GM18861 (cell line): Measurements from ENCODE around the gene SLC25A6.
"Not testable (repeated sequence)": the region's sequence is repeated elsewhere in the genome, so short reads cannot be mapped to it uniquely, and the experiment has no call there.

Experiments
- ATAC-seq: cut with Tn5 transposase; IDR thresholded peaks from one replicate; pipeline ENCODE4 v1.9.1; 2021; ENCODE audit not compliant: unreplicated experiment

The SLC25A6 gene

DNA sequence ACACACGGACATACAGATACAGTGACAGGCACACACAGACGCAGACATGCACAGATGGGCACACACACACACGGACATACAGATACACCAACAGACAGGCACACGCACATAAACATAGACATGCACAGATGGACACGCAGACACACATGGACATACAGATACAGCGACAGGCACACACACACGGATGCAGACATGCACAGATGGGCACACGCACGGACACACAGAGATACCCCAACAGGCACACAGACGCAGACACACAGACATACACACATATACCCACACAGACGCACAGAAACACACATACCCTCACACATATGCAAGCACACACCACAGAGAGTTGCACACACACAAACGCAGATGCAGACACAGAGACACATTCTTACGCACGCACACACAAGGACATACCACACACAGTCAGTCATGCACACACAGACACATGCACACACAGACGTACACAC lies 24.4 kb upstream of the SLC25A6 start:
- no peak for ATAC-seq

DNA sequence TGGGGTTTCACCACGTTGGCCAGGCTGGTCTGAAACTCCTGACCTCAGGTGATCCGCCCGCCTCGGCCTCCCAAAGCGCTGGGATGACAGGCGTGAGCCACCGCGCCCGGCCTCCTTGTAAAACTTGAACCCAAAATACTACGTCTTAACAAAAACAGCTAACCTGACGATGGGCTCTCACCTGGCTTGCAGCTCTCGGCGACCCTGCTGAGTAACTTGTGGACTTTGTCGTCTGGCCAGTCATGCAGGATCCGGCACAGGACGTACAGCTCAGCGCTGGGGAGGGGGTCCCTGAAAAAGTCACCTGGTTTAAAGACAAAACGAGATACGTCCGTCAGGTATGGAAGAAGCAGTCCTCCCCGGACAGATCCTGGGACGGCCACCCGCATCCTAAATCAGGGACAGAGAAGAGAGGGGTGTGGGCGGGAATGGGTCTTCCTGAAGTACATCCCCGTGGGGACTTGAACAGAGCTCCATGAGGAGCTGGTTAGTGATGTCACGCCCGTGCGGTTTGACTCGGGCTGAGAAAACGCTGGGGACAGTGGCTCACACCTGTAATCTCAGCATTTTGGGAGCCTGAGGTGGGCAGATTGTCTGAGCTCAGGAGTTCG lies 20.7 kb upstream of the SLC25A6 start:
- ATAC-seq = no peak

DNA sequence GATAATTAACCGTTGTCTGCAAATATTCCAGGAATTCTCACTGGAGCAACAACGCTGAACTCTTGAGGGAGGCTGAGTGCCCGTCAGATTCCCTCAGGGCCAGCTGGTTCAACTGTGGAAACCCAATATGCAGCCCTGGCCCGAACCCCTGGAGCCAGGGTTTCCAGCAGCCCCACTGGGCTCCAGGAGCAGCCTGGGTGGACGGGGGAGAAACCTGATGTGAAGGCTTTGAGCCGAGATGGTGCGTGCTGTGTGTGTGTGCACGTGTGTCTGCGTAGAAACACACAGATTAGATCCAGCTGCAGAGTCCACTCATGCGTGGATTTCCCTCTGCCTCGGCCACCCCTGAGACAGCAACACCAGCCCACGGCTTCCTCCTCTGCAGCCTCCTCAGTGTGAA lies 19.4 kb upstream of the SLC25A6 start:
- ATAC-seq = no peak

DNA sequence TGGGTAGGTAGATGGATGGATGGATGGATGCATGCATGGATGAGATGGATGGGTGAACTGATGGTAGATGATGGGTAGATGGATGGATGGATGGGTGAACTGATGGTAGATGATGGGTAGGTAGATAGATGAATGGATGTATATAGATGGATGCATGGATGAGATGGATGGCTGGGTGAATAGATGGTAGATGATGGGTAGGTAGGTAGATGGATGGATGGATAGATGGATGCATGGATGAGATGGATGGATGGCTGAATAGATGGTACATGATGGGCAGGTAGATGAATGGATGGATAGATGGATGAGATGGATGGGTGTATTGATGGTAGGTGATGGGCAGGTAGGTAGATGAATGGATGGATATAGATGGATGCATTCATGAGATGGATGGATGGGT lies 15.1 kb upstream of the SLC25A6 start:
- ATAC-seq = no peak

DNA sequence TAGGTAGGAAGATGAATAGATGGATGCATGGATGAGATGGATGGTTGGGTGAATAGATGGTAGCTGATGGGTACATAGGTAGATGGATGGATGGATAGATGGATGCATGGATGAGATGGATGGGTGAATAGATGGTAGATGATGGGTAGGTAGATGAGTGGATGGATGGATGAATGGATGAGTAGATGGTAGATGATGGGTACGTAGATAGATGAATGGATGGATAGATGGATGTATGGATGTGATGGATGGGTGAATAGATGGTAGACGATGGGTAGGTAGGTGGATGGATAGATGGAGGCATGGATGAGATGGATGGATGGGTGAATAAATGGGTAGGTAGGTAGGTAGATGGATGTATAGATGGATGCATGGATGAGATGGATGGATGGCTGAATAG lies 13.9 kb upstream of the SLC25A6 start:
- ATAC-seq = not testable (repeated sequence)

DNA sequence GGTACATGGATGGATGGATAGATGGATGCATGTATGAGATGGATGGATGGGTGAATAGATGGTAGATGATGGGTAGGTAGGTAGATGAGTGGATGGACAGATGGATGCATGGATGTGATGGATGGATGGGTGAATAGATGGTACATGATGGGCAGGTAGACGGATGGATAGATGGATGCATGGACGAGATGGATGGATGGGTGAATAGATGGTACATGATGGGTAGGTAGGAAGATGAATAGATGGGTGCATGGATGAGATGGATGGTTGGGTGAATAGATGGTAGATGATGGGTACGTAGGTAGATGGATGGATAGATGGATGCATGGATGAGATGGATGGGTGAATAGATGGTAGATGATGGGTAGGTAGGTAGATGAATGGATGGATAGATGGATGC lies 12.0 kb upstream of the SLC25A6 start:
- not testable (repeated sequence) for ATAC-seq

DNA sequence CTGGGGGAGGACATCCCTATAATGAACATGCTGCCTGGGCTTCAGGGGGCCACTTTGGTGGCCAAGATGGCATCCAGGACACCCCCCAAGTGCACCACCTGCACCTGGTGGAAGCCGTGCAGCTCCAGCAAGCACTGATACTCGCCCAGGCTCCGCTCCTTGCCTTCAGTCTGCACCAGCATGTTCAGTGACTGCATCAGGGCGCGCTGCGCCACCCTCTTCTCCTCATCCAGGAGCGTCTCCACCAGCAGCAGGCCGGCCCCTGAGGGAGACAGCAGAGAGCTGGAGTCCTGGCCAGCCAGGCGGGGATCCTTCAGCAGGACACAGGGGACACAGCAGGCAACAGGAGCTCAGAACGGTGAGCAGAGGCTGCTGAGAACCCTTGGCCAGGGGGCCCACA lies 11.3 kb upstream of the SLC25A6 start:
- no peak for ATAC-seq

DNA sequence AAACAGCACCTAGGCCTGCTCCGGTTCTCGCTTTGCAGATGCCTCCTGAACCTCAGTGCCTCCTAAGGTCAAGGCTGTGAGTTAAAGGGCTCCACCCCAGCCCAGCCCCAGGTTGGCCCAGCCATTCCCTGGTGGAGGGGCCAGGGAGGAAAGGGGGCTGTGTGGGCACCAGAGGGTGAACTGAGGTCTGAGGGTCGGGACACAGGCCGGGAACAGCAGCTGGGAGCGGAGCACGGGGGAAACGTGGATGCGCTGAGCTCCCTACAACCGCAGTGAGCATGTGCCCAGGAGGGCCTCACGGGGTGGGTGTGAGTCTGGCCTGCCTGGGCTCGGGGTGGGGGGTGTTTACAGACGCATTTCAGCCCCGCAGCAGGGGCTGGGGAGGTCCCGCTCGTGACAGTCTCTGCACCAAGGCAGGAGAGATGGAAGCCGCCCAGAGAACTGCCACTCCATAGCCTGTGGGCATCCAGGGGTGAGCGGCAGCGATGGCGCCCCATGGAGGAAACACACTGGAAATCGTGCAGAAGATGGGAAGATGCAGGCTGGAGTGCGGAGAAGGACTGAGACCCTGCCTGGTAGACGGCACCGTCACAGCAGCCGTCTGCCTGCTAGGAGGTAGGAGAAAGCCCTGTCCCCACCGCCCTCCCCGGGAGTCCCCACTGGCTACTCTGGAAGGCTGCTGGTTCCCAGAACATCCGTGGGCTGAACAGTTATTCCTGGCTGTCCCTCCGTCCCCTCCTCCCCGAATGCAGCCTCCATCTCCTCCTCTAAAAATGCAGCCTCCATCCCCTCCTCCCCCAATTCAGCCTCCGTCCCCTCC lies 9.9 kb upstream of the SLC25A6 start:
- no peak for ATAC-seq

DNA sequence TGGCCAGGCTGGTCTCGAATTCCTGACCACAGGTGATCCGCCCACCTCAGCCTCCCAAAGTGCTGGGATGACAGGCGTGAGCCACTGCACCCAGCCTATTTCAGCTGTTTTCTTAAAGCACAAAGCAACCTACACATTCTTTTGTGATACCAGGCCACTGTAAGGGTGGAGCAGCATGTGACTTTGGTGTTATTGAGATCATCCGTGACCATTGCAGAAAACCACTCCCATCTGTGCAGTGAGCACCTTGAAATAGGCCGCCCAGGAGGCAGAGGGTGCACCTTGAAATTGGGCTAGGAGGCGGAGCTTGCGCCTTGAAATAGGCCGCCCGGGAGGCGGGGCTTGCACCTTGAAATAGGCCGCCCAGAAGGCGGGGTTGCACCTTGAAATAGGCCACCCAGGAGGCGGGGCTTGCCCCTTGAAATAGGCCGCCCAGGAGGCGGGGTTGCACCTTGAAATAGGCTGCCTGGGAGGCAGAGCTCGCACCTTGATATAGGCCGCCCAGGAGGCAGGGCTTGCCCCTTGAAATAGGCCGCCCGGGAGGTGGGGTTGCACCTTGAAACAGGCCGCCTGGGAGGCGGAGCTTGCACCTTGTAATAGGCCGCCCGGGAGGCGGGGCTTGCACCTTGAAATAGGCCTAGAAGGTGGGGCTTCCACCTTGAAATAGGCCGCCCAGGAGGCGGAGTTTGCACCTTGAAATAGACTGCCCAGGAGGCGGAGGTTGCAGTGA lies 9.0 kb upstream of the SLC25A6 start:
- ATAC-seq = no peak

DNA sequence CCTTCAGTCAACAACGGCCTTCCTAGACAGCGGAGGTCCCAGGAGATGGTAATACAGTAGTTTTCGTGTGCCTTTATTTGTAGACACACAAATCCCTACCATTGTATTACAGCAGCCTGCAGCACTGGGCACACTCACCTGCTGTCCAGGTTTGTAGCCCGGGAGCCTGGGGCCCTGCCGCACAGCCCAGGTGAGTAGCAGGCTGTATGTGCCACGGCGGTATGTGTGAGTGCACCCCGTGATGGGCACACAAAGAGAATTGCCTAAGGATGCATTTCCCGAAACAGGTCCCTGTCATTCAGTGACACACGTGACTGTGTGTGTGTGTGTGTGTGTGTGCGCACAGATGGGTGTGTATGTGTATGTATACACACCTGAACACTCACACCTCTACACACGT lies 8.1 kb upstream of the SLC25A6 start:
- no peak for ATAC-seq

DNA sequence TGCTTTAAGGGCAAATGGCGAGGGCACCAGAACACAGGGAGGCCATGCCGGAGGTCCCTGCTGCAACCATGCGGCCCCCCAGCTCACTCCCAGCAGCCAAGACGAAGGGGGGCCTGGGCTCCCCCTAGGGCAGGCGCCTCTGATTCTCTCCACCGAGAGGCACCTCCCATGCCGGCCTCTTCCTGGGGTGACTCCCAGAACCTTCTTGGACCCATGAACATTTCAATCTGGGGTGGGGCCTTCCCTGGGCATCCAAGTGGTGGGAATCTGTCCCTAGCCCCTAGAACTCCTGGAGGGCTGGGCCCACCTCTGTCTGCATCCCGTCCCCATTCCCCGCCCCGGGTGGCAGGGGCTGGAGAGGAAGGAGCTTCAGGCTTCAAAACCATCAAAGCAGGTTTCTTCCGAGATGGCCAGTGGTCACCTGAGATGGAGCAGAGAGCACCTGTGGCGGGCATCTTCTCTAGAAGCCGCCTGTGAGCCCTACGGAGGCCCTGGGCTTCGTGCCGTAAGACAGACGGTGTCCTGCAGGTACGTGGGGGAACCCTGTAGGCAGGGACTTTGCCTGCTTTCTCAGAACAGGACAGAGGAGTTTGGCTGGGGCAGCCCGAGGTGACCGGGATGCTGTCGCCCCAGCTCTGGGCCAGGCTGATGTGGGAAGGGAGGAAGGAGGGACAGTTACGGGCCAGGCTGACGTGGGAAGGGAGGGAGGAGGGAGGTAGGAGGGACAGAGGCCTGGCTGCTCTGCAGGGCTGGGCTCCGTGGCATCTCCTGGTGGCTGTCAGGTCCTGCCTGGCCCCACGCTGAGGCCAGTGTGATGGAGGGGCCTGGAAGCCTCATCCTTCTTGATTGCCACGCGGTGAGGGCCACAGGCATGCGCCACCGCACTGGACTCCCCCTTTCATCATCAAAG lies 6.8 kb upstream of the SLC25A6 start:
- no peak for ATAC-seq

DNA sequence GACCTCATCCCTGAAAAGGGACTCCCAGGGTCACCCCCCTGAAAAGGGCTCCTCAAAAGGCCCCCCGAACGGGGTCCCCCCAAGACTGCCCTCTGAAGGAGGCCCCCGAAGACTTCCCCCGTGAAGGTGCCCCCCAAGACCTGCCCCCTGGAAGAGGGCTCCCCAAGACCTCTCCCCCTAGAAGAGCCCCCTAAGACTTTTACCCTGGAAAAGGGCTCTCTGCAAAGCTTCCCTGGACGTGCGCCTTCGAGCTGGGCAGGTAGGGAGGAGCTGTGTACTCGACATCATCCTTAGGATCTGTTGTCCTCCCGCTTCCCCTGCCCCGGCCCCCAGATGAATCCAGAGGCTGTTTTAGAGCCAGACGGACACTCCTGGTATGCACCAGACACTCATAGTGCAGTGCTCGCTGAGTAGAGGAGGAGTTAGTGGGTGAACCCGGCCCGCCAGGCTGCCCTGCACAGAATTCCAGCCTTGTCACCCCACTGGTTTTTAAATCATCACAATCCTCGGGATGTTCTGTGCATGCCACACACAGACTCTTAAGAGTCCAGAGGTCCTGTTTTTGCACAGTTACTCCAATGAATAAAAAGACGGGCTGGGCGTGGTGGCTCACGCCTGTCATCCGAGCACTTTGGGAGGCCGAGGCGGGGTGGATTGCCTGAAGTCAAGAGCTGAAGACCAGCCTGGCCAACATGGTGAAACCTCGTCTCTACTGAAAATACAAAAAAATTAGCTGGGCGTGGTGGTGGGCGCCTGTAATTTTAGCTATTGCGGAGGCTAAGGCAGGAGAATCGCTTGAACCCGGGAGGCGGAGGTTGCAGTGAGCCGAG lies 5.7 kb upstream of the SLC25A6 start:
- no peak for ATAC-seq

DNA sequence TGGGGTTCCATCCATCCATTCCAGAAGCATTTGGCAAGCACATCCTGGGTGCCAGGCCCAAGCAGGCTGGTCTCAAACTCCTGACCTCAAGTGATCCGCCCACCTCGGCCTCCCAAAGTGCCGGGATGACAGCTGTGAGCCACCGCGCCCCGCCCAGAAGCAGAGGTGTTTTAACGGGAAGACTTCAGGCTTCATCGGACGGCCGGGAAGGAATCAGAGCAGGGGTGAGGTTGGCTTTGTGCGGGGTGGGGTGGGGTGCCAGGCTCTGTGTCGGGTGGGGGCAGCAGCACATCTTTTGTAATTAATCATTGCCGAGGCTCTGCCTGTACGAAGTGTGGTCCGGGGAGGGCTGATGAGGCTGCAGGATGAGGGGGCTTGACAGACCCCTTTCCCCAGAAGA lies 5.1 kb upstream of the SLC25A6 start:
- ATAC-seq = no peak

DNA sequence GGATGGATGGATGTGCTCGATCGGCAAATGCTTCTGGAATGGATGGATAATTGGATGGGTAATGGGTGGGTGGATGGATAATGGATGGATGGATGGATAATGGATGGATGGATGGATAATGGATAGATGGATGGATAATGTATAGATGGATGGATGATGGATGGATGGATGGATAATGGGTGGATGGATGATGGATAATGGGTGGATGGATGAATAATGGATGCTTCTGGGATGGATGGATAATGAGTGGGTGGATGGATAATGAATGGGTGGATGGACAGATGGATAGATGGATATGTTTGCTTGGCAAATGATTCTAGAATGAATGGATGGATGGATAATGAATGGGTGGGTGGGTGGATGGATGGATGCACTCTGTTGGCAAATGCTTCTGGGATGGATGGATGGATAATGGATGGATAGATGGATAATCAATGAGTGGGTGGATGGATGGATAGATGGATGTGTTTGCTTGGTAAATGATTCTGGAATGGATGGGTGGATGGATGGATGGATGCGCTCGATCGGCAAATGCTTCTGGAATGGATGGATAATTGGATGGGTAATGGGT lies 3.8 kb upstream of the SLC25A6 start:
- ATAC-seq = no peak

DNA sequence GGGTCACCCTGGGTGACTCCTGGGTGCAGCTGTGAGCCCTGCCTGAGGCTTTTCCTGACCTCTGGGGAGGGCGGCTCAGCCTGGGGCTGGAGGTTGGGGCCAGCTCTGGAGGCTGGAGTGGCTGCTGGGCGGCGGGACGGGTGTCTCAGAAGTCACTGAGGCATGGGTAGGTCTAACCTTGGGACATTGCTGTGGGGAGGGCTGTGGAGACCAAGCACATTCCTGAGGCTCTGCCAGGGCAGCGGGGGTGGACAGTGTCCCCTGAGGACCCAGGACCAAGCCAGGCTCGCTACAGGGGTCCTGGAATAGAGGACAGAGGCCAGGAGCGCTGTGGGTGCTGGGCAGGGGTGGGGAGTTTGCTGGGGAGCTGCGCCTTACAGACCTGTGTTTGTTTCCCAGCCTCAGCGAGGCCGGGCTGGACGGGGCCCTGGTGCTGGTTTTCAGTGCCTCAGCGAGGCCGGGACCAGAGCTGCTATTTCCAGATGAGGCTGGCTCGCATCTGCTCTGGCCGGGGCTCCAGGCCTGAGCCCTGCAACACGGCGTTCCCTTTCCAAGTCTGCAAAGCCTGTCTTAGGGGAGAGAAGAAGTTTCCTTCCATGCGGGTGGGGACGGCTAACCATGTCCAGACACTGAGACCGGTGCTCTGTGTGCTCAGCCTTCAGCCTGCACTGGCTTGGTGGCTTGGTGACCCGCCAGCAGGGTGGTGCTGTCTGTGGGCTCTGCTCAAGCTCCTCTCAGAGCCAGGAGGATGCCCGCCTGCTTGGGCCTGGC lies 3.0 kb upstream of the SLC25A6 start:
- ATAC-seq = no peak

DNA sequence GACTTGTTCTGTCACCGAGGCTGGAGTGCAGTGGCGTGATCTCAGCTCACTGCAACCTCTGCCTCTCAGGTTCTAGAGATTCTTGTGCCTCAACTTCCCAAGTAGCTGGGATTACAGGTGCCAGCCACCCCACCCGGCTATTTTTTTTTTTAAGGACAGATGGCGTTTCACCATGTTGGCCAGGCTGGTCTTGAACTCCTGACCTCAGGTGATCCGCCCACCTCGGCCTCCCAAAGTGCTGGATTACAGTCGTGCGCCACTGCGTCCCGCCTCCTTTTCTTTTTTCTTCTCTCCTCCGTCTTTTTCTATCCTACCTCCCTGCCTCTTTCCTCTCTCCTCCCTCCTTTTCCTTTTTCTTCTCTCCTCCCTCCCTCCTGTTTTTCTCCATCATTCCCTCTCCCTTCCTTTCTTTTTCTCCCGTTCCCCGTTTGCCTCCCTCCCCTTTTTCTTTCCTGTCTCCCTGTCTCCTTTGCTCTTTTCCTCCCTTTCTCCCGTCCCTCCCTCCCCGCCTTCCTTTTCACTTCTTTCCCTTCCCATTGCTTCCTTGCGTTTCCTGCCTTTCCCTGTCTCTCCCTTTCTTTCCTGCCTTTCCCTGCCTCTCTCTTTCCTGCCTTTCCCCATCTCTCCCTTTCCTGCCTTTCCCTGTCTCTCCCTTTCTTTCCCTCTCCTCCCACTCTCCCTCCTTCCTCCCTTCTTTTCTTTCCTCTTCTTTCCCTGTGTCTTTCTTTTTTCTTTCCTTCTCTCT lies 2.1 kb upstream of the SLC25A6 start:
- no peak for ATAC-seq

DNA sequence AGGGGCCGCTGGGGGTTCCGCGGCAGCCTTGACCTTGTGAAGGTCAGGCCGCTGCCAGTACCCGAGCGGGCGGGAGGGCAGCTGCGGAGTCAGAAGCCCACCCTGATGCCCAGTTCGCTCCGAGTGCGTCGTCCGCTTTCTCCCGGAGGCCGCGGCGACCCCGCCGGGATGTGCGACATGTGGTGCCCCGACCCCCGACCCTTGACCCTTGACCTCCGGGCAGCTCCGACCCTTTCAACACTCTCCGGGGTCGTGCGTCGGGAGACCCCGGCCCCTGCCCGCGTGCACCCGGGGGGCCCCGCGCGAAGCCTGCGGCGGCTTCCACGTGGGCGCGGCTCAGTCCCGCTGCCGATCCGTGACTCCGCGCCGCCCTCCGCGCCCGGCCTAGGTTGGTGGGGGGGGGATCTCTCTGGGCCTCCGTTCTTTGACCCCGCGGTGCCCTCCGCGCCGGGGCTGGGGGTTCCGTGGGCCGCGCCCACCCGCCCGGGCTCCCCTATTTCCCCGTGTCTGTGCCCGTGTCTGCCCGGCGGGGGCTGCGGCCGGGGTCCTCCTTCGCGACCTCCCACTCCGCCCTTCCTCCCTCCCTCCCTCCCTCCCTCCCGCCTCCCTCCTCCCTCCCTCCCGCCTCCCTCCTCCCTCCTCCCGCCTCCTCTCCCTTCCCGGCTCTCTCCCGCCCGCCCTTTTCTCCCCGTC lies 609 bp upstream of the SLC25A6 start:
- peak; percentile 2 for ATAC-seq

DNA sequence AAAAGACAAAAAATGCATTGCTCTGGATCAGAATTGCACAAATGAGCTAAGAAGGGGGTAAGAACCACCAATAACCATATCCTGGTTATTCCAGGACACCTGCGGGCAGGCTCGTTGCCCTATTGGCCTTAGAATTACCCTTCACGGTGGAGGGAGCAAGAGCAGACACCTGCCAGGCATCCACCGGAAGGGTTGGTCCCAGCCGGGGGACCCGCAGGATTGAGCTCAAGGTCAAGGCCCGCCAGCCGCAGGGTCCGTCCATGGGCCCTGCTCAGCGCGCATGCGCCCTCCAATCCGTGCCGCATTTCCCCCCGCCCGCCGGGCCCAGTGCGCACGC lies 575 bp downstream of the SLC25A6 start:
- ATAC-seq = peak; percentile 30
